ENCODE measurements around the gene LGI4.

The LGI4 gene

GRCh38 chr19:35075202-35076025, 59.4 kb downstream of the LGI4 start:
- Histone ChIP-seq H3K36me3 (ENCODE audit: control insufficient read depth in 1 of 2, insufficient read depth in 2 of 2, low read length in 2 of 2) (no peaks in the 10 kb centered on the region), H3K27me3 (ENCODE audit: control insufficient read depth in 1 of 2, insufficient read depth in 2 of 2, low read length in 2 of 2) (no peaks in the 10 kb centered on the region), H3K9me3 (ENCODE audit: control insufficient read depth in 1 of 2, low read length in 2 of 2) (peaks cover 3% of the 10 kb centered on the region in 2 donors), H3K9ac (ENCODE audit: low read depth in 1 of 2, low read length in 2 of 2) (no peak overlapping the region), H3K4me1 (ENCODE audit: control insufficient read depth in 1 of 2, insufficient read depth in 2 of 2, low read length in 2 of 2) (no peaks in the 10 kb centered on the region), H3K4me3 (ENCODE audit: low read depth in 1 of 2, low read length in 2 of 2) (no peak overlapping the region), H3K27ac (ENCODE audit: low read depth, low read length) (no peak overlapping the region)

Data from duodenal mucosa (tissue), 2 donors.